Tibial nerve (tissue), 4 donors: Measurements from ENCODE around the gene SYNGR3. TPM values are rescaled to one million over a fixed set of nuclear protein-coding genes. Genes with fewer than 3 reads are reported as not detected.

Source experiments
- DNase-seq, 2 donors: peaks; one replicate each; pipeline ENCODE4 v3.0.0-alpha.2; 2019; ENCODE audit warnings: low spot score in 2 of 2
- H3K27ac ChIP-seq, 4 donors: fragments of 200-600 bp; sonication (generic) in 3 of 4; one replicate each; pipeline ENCODE4 v1.5.1; 2017 to 2019; ENCODE audit warnings: mild to moderate bottlenecking in 1 of 4
- H3K27me3 ChIP-seq, 2 donors: fragments of 200-600 bp; sonication (generic) in 1 of 2; one replicate each; pipeline versions ENCODE4 v1.5.1 to v1.6.0; 2017 to 2019
- H3K36me3 ChIP-seq, 3 donors: fragments of 200-600 bp; sonication (generic); one replicate each; pipeline ENCODE4 v1.5.1; 2018 to 2019
- H3K4me1 ChIP-seq, 4 donors: fragments of 200-600 bp; sonication (generic) in 3 of 4; one replicate each; pipeline ENCODE4 v1.5.1; 2017 to 2019
- H3K4me3 ChIP-seq, 4 donors: fragments of 200-600 bp; sonication (generic) in 3 of 4; one replicate each; pipeline ENCODE4 v1.5.1; 2017 to 2019; ENCODE audit warnings: mild to moderate bottlenecking in 1 of 4, moderate library complexity in 1 of 4
- H3K9me3 ChIP-seq, 4 donors: fragments of 200-600 bp; sonication (generic) in 3 of 4; one replicate each; pipeline ENCODE4 v1.5.1; 2017 to 2019
- EP300 ChIP-seq, 2 donors: sonication (generic); formaldehyde crosslinking; IDR thresholded peaks; one replicate each; pipeline ENCODE4 v1.6.1; 2017; ENCODE audit warnings: antibody characterized with exemption in 2 of 2, mild to moderate bottlenecking in 1 of 2
- POLR2A ChIP-seq, 2 donors: fragments of 450-650 bp; IDR thresholded peaks; one replicate each; pipeline ENCODE4 v1.6.1; 2017; ENCODE audit warnings: antibody characterized with exemption in 2 of 2, mild to moderate bottlenecking in 2 of 2, moderate library complexity in 2 of 2
- WGBS, 2 donors: methylation state at CpG; one replicate each; pipeline ENCODE4 v1.1.5; 2018; 5-methylcytosine and 5-hydroxymethylcytosine counted together
- total RNA-seq, 4 donors: library from RNA; depleted of rRNA; stranded (reverse); fragments of >200 nt; gene quantifications; one replicate each; pipeline ENCODE4 v1.1.0, GENCODE V29; 2016
- TF ChIP-seq, protein P1 (sequence below), 5 experiments: fragments of 200-600 bp in 3 of 5; fragments of 450-650 bp in 2 of 5; sonication (generic) in 3 of 5; IDR thresholded peaks; one replicate each; pipeline ENCODE4 v1.5.1; 2016 to 2019; ENCODE audit warnings: antibody characterized with exemption in 5 of 5, mild to moderate bottlenecking in 3 of 5, moderate library complexity in 2 of 5

SYNGR3 gene
- total RNA-seq, 4 donors from 2014 or later, result 3.9 TPM; not detected in 3

DNA sequence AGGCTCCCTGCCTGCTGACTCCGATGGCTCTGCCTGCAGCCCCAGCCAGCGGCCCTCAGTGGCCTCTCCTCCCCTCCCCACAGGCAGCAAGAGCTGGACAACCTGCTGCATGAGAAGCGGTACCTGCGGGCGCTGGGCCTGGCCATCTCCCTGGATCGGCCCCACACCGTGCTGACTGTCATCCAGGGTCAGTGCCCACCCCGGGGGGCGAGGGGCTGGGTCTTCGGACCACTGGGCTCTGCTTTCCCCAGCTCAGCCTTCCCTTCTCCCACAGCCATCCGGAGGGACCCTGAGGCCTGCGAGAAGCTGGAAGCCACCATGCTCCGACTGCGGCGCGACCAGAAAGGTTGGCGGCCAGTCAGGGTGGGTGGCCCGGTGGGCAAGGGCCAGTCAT lies 11.9 kb upstream of the SYNGR3 start:
- Histone ChIP-seq H3K27me3 (peaks cover 0 to 53% of the 10 kb centered on the region in 2 donors), H3K4me3 (no peak overlapping the region), H3K27ac (no peak overlapping the region), H3K36me3 (peaks cover 0 to 58% (median 36%) of the 10 kb centered on the region in 3 donors), H3K4me1 (peaks cover 0 to 33% (median 13%) of the 10 kb centered on the region in 4 donors), H3K9me3 (no peaks in the 10 kb centered on the region)
- no peak for DNase-seq
- TF ChIP-seq EP300 (IDR thresholded peaks at IDR 0.05) (no peak), POLR2A (IDR thresholded peaks at IDR 0.05) (no peak)
- TF ChIP-seq, protein P1, sequence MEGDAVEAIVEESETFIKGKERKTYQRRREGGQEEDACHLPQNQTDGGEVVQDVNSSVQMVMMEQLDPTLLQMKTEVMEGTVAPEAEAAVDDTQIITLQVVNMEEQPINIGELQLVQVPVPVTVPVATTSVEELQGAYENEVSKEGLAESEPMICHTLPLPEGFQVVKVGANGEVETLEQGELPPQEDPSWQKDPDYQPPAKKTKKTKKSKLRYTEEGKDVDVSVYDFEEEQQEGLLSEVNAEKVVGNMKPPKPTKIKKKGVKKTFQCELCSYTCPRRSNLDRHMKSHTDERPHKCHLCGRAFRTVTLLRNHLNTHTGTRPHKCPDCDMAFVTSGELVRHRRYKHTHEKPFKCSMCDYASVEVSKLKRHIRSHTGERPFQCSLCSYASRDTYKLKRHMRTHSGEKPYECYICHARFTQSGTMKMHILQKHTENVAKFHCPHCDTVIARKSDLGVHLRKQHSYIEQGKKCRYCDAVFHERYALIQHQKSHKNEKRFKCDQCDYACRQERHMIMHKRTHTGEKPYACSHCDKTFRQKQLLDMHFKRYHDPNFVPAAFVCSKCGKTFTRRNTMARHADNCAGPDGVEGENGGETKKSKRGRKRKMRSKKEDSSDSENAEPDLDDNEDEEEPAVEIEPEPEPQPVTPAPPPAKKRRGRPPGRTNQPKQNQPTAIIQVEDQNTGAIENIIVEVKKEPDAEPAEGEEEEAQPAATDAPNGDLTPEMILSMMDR (IDR thresholded peaks at IDR 0.05), result no peak
- 90% methylated on average over 17 of the region's 18 CpGs; no CpG with 5 or more reads in 1 of the 2 donors for WGBS, 2 donors

DNA sequence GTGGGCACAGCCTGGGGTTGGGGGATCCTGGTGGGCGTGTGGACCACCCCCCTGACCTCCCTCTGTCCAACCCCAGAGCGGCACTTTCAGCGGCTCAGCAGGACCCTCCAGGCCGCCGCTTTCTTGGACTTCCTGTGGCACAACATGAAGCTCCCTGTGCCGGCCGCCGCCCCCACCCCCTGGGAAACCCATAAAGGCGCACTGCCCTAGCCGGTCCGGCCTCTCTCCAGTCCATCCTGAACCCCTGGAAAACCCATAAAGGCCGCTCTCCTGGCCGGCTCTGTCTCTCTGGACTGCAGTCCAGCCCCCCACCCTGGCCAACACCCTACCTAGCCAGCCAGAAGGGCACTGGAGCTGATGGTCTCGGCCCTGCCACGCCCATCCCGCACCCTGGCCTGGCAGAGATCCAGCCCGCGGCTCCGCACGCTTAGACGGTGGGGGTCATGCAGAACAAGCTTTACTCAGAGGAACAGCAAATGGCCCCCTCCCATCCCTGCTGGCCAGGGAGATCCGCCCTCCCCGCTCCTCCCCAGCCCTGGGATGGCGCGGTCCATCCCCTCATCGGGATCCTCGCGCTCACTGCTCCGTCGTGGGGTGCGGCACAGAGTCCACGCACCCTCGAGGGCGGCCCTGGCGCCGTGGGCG lies 11.2 kb upstream of the SYNGR3 start:
- H3K4me3 ChIP-seq, result peak overlapping the region in 1 of 4 donors; percentile 21
- H3K9me3 ChIP-seq, result no peaks in the 10 kb centered on the region
- H3K27me3 ChIP-seq, result peaks cover 0 to 55% of the 10 kb centered on the region in 2 donors
- TF ChIP-seq EP300 (IDR thresholded peaks at IDR 0.05) (no peak), POLR2A (IDR thresholded peaks at IDR 0.05) (no peak)
- TF ChIP-seq, protein P1 (IDR thresholded peaks at IDR 0.05), result no peak
- no peak for DNase-seq
- 75 to 78% methylated on average over 30 to 36 of the region's 37 CpGs for WGBS, 2 donors
- peaks cover 0 to 58% (median 36%) of the 10 kb centered on the region in 3 donors for H3K36me3 ChIP-seq
- peak overlapping the region in 1 of 4 donors; percentile 53 for H3K27ac ChIP-seq
- peaks cover 0 to 33% (median 11%) of the 10 kb centered on the region in 4 donors for H3K4me1 ChIP-seq

DNA sequence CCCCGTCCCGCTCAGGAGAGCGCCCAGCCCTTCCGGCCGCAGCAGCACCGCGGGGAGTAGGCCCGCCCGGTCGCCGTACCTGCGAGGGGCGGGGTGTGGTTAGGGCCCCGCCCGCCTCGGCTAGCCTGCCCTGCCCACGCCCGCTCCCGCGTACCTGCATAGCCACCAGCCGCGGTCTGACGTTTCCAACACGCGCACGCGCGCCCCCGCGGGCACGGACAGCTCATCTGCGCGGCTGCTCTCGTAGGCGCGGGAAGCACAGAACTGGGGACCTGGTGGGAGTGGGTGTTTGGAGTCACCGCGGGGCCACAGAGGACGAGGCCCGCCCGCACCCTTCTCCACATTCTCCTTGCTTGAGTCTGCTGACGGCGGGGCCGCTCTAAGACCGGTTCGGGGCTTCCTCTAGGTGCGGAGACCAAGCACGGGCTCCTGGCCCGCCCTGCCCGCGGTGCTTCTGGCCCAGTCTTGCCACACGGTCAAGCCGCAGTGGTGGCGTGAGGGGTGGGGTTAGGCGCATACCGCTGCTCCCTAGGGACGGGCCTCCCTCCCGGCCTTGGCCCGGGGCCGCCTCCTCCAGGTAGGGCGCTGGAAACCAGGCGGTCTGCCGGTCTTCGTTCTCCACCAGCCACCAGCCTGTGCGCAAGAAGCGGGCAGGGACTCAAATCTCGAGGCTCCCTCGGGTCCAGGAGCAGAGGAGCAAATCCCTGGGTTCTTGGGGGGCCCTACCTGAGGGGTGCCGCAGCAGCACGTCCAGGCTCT lies 10.3 kb upstream of the SYNGR3 start:
- DNase-seq, result no peak

DNA sequence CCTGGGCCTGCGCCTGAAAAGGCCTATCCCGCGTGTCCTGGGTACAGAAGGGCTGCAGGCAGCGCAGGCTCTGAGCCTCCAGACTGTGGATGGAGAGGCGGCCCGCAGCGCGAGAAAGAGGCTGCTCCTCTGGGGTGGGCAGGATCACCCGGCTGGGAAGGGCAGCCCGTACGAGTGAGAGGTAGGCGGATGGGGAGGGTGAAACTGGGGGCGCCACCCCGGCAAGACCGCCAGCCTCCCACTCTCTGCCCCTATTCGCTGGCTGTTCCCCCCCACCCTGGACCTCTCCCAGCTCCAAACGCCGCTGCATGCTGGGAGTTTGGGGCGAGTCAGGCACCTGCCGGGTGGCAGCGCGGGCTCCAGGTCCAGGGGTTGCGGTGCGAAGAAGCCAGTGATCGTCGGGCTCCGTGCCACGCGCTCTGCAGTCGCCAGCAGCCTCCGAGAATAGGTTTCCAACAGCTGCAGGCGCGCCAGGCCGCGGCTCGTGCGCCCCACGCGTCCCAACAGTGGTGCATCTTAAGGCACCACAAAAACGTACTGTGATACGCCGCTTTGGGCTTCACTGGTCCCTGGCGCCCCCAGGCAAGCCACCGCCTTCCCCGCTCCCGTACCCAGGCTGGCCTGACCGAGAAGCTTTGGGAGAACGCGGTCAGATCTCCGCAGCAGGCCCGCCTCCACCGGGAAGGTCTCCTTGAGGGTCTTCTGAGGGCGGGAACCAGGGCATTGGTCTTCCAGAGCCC lies 9.6 kb upstream of the SYNGR3 start:
- no peaks in the 10 kb centered on the region for H3K9me3 ChIP-seq
- no peak for DNase-seq
- TF ChIP-seq POLR2A (IDR thresholded peaks at IDR 0.05) (no peak), EP300 (IDR thresholded peaks at IDR 0.05) (no peak)
- TF ChIP-seq, protein P1 (IDR thresholded peaks at IDR 0.05), result no peak
- peaks cover 0 to 44% (median 28%) of the 10 kb centered on the region in 3 donors for H3K36me3 ChIP-seq
- H3K27ac ChIP-seq, result no peak overlapping the region
- peaks cover 0 to 55% of the 10 kb centered on the region in 2 donors for H3K27me3 ChIP-seq
- H3K4me1 ChIP-seq, result peaks cover 0 to 40% (median 21%) of the 10 kb centered on the region in 4 donors
- 6 to 10% methylated on average over 33 to 40 of the region's 53 CpGs for WGBS, 2 donors
- H3K4me3 ChIP-seq, result no peak overlapping the region

More for the DNA sequence above, 10.3 kb upstream of the SYNGR3 start:
- H3K9me3 ChIP-seq, result no peaks in the 10 kb centered on the region
- H3K4me1 ChIP-seq, result peaks cover 0 to 32% (median 14%) of the 10 kb centered on the region in 4 donors
- 24 to 27% methylated on average over 11 to 56 of the region's 70 CpGs for WGBS, 2 donors
- TF ChIP-seq EP300 (IDR thresholded peaks at IDR 0.05) (no peak), POLR2A (IDR thresholded peaks at IDR 0.05) (no peak)
- TF ChIP-seq, protein P1 (IDR thresholded peaks at IDR 0.05), result no peak
- H3K4me3 ChIP-seq, result peak overlapping the region in 1 of 4 donors; percentile 21
- H3K27me3 ChIP-seq, result peaks cover 0 to 55% of the 10 kb centered on the region in 2 donors
- peak overlapping the region in 1 of 4 donors; percentile 53 for H3K27ac ChIP-seq
- peaks cover 0 to 51% (median 31%) of the 10 kb centered on the region in 3 donors for H3K36me3 ChIP-seq
